Neuronal stem cell (in vitro differentiated cells): ENCODE measurements around the gene GPSM1.

Experiments used
- DNase-seq: peaks from one replicate; pipeline ENCODE4 v3.0.0-alpha.2; 2013; ENCODE audit warnings: low spot score
- H2AFZ ChIP-seq: one replicate; pipeline ENCODE4 v1.6.1; 2013; ENCODE audit warnings: mild to moderate bottlenecking, low read length, inconsistent platforms
- H2AK5ac ChIP-seq: 2 replicates; pipeline ENCODE4 v1.6.1; 2013; ENCODE audit warnings: low read depth, mild to moderate bottlenecking, inconsistent platforms, low read length, moderate library complexity, mixed read lengths
- H2BK120ac ChIP-seq: 2 replicates; pipeline ENCODE4 v1.6.1; 2013; ENCODE audit warnings: low read depth, mild to moderate bottlenecking, inconsistent platforms, low read length, moderate library complexity, mixed read lengths
- H2BK12ac ChIP-seq: one replicate; pipeline ENCODE4 v1.6.1; 2013; ENCODE audit warnings: low read length, inconsistent platforms
- H2BK15ac ChIP-seq: 2 replicates; pipeline ENCODE4 v1.6.1; 2013; ENCODE audit warnings: mild to moderate bottlenecking, low read length, inconsistent platforms, mixed read lengths
- H2BK5ac ChIP-seq: one replicate; pipeline ENCODE4 v1.6.1; 2013; ENCODE audit warnings: inconsistent platforms, mild to moderate bottlenecking, low read length, moderate library complexity
- H3K14ac ChIP-seq: one replicate; pipeline ENCODE4 v1.6.1; 2013; ENCODE audit warnings: low read length, inconsistent platforms
- H3K18ac ChIP-seq: 2 replicates; pipeline ENCODE4 v1.6.1; 2013; ENCODE audit warnings: low read length, inconsistent platforms
- H3K23ac ChIP-seq: 2 replicates; pipeline ENCODE4 v1.6.1; 2013; ENCODE audit warnings: low read depth, mild to moderate bottlenecking, mixed read lengths, low read length, inconsistent platforms; ENCODE audit not compliant: poor library complexity
- H3K27ac ChIP-seq: replicated peaks from 3 replicates; pipeline ENCODE4 v1.5.1; 2013; ENCODE audit warnings: low read length, inconsistent platforms
- H3K27me3 ChIP-seq, 3 experiments: 2 replicates each; pipeline ENCODE4 v1.6.1; 2013; ENCODE audit warnings: low read length in 3 of 3, mild to moderate bottlenecking in 2 of 3, inconsistent platforms in 1 of 3, low read depth in 1 of 3, mixed read lengths in 1 of 3, moderate library complexity in 1 of 3; ENCODE audit not compliant: control insufficient read depth in 3 of 3, insufficient read depth in 3 of 3
- H3K36me3 ChIP-seq, 2 donors: replicated peaks in 1 of 2; 2 replicates each; pipeline ENCODE4 v1.6.1; 2013; ENCODE audit warnings: low read length in 2 of 2; ENCODE audit not compliant: control insufficient read depth in 2 of 2, insufficient read depth in 2 of 2
- H3K4ac ChIP-seq: 2 replicates; pipeline ENCODE4 v1.6.1; 2013; ENCODE audit warnings: inconsistent platforms, mild to moderate bottlenecking, low read length, moderate library complexity
- H3K4me1 ChIP-seq, 2 donors: 1 replicate in 1 of 2; 2 replicates in 1 of 2; pipeline ENCODE4 v1.6.1; 2013; ENCODE audit warnings: low read length in 2 of 2, low read depth in 1 of 2; ENCODE audit not compliant: control insufficient read depth in 2 of 2, insufficient read depth in 1 of 2
- H3K4me2 ChIP-seq: one replicate; pipeline ENCODE4 v1.6.1; 2013; ENCODE audit warnings: mild to moderate bottlenecking, low read length, inconsistent platforms; ENCODE audit not compliant: insufficient read depth, poor library complexity, severe bottlenecking
- H3K4me3 ChIP-seq, 2 donors: 2 replicates each; pipeline ENCODE4 v1.5.1; 2013; ENCODE audit warnings: low read length in 2 of 2, mild to moderate bottlenecking in 2 of 2, inconsistent platforms in 1 of 2, moderate library complexity in 1 of 2
- H3K79me1 ChIP-seq: one replicate; pipeline ENCODE4 v1.6.1; 2013; ENCODE audit warnings: low read depth, mild to moderate bottlenecking, inconsistent platforms, low read length, moderate library complexity
- H3K9ac ChIP-seq: one replicate; pipeline ENCODE4 v1.6.1; 2013; ENCODE audit warnings: mild to moderate bottlenecking, low read depth, low read length, inconsistent platforms; ENCODE audit not compliant: poor library complexity
- H3K9me3 ChIP-seq, 2 donors: replicated peaks in 1 of 2; 2 replicates each; pipeline versions ENCODE3 to v1.6.1; 2013; ENCODE audit warnings: low read length in 2 of 2, mild to moderate bottlenecking in 2 of 2, inconsistent platforms in 1 of 2, low read depth in 1 of 2, mixed read lengths in 1 of 2, moderate library complexity in 1 of 2; ENCODE audit not compliant: control insufficient read depth in 2 of 2, insufficient read depth in 1 of 2
- H4K8ac ChIP-seq: one replicate; pipeline ENCODE4 v1.6.1; 2013; ENCODE audit warnings: low read depth, mild to moderate bottlenecking, inconsistent platforms, low read length, moderate library complexity
- H4K91ac ChIP-seq: one replicate; pipeline ENCODE4 v1.6.1; 2013; ENCODE audit warnings: low read length, low read depth, mild to moderate bottlenecking, inconsistent platforms; ENCODE audit not compliant: poor library complexity
- WGBS, 2 donors: extraction: QIAGEN DNeasy Blood & Tissue Kit; methylation state at CpG; one replicate each; pipeline ENCODE4 v1.1.7; 2013; ENCODE audit warnings: missing lambda C conversion rate in 2 of 2, mixed read lengths in 1 of 2; ENCODE audit not compliant: insufficient read length in 2 of 2, insufficient replicate concordance in 1 of 2; ENCODE audit errors: extremely low coverage in 2 of 2; 5-methylcytosine and 5-hydroxymethylcytosine counted together

The GPSM1 gene

GRCh38 chr9:136279471-136279870 is 47.9 kb upstream of the GPSM1 start:
- H2BK120ac ChIP-seq, result no peak overlapping the region
- no peak overlapping the region for H2BK5ac ChIP-seq
- no CpG with 5 or more reads among the region's 6 CpGs for WGBS, 2 donors

GRCh38 chr9:136280535-136281315 is 46.6 kb upstream of the GPSM1 start:
- Histone ChIP-seq H3K9ac (no peak overlapping the region), H3K4me2 (no peak overlapping the region), H3K27me3 (peaks cover 0 to 71% (median 0%) of the 10 kb centered on the region in 3 experiments), H3K14ac (no peak overlapping the region), H2BK12ac (peak overlapping the region; percentile 49), H2AK5ac (peak overlapping the region; percentile 83), H2BK5ac (no peak overlapping the region), H3K4me1 (peaks cover 0 to 6% of the 10 kb centered on the region in 2 donors), H3K36me3 (no peaks in the 10 kb centered on the region), H4K91ac (no peak overlapping the region), H2AFZ (no peak overlapping the region), H3K9me3 (peaks cover 0 to 3% of the 10 kb centered on the region in 2 donors), H3K23ac (no peak overlapping the region), H3K4me3 (no peak overlapping the region), H3K4ac (no peak overlapping the region), H3K18ac (peak overlapping the region; percentile 57), H2BK120ac (peak overlapping the region; percentile 0), H3K79me1 (peaks cover 3% of the 10 kb centered on the region), H2BK15ac (no peak overlapping the region), H4K8ac (no peak overlapping the region), H3K27ac (no peak overlapping the region)
- no CpG with 5 or more reads among the region's 16 CpGs for WGBS, 2 donors
- DNase-seq, result no peak

More at GRCh38 chr9:136279471-136279870, 47.9 kb upstream of the GPSM1 start:
- no peak for DNase-seq
- Histone ChIP-seq H2AK5ac (no peak overlapping the region), H3K9ac (no peak overlapping the region), H3K4ac (no peak overlapping the region), H3K18ac (no peak overlapping the region), H3K9me3 (peaks cover 0 to 3% of the 10 kb centered on the region in 2 donors), H2BK15ac (no peak overlapping the region), H4K91ac (no peak overlapping the region), H3K4me2 (no peak overlapping the region), H2BK12ac (no peak overlapping the region), H2AFZ (no peak overlapping the region), H3K14ac (no peak overlapping the region), H3K36me3 (no peaks in the 10 kb centered on the region), H4K8ac (no peak overlapping the region), H3K79me1 (peaks cover 3% of the 10 kb centered on the region), H3K23ac (no peak overlapping the region), H3K27me3 (peaks cover 0 to 76% (median 0%) of the 10 kb centered on the region in 3 experiments), H3K4me1 (peaks cover 0 to 8% of the 10 kb centered on the region in 2 donors), H3K27ac (no peak overlapping the region), H3K4me3 (no peak overlapping the region)

- Histone ChIP-seq H3K4me2 (no peak overlapping the region), H3K23ac (peak overlapping the region; percentile 16), H2BK5ac (no peak overlapping the region), H4K91ac (no peak overlapping the region), H3K9me3 (peaks cover 0 to 3% of the 10 kb centered on the region in 2 donors), H2AK5ac (peak overlapping the region; percentile 86), H3K4ac (no peak overlapping the region), H3K14ac (peak overlapping the region; percentile 99), H3K4me3 (no peak overlapping the region), H2AFZ (no peak overlapping the region), H3K18ac (peak overlapping the region; percentile 64), H3K27me3 (peaks cover 0 to 71% (median 0%) of the 10 kb centered on the region in 3 experiments), H3K4me1 (peaks cover 0 to 3% of the 10 kb centered on the region in 2 donors), H3K27ac (no peak overlapping the region), H2BK120ac (peak overlapping the region; percentile 0), H3K79me1 (peaks cover 3% of the 10 kb centered on the region), H3K36me3 (no peaks in the 10 kb centered on the region), H3K9ac (no peak overlapping the region), H2BK12ac (peak overlapping the region; percentile 4), H4K8ac (no peak overlapping the region), H2BK15ac (peak overlapping the region; percentile 85)
- DNase-seq, result no peak
- WGBS, 2 donors, result no CpG with 5 or more reads among the region's 39 CpGs
Measured at GRCh38 chr9:136281421-136282271, 45.7 kb upstream of the GPSM1 start.
